GM20000 (cell line): Measurements from ENCODE around the gene TRIM17.

Experiments used
- DNase-seq: peaks from one replicate; pipeline ENCODE4 v3.0.0; 2012; ENCODE audit warnings: low spot score
- TF ChIP-seq, protein P1 (sequence below): IDR thresholded peaks from 2 replicates; pipeline ENCODE4 v1.5.1; 2012; ENCODE audit warnings: mild to moderate bottlenecking, control low read depth; ENCODE audit errors: extremely low read depth, missing control alignments

Gene TRIM17

DNA sequence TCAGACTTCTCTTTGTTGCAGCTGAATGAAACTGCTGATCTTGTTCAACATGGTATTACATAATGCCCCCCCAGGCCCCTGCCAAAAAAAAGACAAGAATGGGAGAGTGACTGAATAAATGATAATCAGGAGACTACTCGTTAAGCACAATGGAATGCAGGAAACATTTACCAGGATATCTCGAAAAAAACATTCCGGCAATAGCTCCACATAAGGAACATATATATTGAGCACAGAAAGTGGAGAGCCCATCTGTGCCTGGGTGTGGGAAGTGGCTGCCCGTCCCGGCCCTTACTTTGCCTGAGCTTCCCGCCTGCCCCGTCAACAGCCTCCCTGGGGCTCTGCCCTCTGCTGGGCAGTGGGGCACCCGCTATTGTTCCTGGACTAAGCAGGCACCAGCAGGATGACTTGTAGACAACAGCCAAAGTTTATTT lies 23.4 kb downstream of the TRIM17 start:
- TF ChIP-seq, protein P1, sequence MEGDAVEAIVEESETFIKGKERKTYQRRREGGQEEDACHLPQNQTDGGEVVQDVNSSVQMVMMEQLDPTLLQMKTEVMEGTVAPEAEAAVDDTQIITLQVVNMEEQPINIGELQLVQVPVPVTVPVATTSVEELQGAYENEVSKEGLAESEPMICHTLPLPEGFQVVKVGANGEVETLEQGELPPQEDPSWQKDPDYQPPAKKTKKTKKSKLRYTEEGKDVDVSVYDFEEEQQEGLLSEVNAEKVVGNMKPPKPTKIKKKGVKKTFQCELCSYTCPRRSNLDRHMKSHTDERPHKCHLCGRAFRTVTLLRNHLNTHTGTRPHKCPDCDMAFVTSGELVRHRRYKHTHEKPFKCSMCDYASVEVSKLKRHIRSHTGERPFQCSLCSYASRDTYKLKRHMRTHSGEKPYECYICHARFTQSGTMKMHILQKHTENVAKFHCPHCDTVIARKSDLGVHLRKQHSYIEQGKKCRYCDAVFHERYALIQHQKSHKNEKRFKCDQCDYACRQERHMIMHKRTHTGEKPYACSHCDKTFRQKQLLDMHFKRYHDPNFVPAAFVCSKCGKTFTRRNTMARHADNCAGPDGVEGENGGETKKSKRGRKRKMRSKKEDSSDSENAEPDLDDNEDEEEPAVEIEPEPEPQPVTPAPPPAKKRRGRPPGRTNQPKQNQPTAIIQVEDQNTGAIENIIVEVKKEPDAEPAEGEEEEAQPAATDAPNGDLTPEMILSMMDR, result no peak
- no peak for DNase-seq

DNA sequence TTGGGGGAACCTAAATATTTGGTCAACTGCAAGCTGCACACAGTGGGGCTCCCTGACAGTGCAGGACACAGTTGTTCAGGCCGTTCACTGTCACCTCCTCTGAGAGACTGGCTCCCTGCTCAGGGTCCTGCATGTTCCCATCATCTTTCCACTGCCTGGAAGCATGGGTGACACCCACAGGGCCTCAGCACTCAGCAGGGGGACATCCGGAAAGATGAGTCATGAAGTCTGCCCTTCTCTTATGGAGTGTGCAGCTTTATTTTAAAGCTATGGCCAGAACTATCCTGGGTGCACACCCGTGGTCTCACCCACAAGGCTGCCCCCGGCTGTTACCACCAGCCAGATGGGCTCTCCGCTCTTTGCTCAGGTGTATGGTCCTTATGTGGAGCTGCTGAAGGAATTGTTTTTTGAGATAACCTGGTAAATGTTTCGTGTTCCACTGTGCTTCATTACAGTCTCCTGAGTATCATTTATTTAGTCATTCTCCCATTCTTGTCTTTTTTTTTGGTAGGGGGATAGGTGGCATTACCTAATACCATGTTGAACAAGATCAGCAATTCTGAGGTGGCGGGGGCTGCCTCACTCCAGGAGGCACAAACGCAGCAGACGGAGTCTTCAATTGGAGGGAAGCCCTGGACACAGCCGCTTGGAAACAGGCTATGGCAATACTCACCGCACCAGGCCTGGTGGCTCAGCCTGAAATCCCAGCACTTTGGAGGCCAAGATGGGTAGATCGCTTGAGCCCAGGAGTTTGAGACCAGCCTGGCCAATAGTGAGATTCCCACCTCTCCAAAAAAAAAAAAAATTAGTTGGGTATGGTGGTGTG lies 24.3 kb downstream of the TRIM17 start:
- TF ChIP-seq, protein P1, result no peak
- no peak for DNase-seq

DNA sequence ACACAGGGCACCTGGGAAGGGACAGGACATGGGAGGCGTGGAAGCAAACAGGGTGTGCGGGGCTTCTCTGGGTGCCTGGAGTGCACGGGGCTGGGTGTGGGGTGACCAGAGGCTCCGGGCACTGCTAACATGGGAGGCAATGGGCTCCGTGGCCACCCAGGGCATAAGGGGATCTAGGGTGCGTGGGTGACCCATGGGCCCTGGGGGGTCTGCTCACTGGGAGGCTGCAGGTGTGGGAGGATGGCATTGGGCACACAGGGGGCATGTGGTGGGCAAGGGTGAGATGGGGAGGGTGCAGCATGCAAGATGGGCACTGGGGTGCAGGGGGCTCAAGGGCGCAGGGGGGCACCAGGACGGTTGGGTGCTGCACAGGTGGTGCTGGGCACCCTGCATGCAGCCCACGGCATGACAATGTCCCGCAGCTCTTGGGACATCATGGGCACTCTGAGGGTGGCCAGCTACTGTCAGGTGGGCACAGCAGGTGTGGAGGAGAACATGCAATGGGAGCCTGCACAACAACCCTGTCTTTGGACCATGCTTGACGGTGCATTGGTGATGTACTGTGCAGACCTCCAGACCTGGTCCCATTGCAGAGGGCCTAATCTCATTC lies 25.1 kb downstream of the TRIM17 start:
- TF ChIP-seq, protein P1, result no peak
- no peak for DNase-seq

DNA sequence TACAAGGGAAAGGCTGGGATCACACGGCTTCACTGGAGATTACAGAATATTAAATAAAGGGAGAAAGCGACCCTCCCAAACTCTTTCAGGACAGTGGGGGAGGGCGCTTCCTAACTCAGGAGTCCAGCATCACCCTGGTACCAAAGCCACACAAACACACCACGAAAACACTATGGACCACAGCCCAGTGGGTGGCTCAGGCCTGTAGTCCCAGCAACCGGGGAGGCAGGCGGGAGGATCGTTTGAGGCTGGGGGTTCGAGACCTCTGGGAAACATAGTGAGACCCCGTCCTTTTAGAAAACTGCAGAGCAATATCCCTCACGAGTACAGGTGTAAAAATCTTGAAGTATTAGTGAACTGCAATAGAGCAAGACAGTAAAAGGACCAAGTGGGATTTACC lies 26.0 kb downstream of the TRIM17 start:
- no peak for DNase-seq
- TF ChIP-seq, protein P1, result no peak

DNA sequence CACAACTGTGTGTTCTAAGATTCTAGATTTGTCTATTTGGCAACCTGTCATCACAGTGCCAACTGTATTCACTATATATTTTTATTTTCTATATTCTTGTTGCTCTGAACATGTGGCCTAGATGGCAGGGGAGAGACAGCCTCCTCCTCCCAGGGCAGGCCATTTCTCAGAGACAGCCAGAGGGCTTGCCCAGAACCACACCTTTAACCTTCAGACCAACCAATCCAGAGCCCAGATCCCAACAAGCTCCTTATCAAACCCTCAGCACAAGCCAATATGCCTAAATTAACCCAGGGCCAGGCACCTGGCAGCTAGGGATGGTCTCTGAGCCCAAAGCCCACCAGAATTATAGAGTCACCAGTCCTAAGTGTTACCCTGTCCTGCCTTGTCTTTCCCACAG lies 29.3 kb downstream of the TRIM17 start:
- TF ChIP-seq, protein P1, result no peak
- DNase-seq, result no peak

DNA sequence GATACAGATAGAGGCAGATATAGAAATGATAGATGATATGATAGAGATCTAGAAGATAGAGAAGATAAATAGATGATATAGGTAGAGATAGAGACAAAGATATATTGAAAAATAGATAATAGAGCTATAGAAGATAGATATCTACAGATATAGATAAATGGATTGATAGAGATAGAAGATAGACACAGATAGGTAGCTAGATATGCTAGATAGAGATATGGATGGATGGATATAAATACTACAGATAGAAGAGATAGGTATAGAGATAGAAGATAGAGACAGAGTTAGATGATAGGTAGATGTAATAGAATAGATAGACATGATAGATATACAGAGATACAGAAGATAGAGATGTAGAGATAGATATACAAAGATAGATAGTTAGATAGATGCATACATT lies 31.4 kb downstream of the TRIM17 start:
- DNase-seq, result no peak
- TF ChIP-seq, protein P1, result no peak

DNA sequence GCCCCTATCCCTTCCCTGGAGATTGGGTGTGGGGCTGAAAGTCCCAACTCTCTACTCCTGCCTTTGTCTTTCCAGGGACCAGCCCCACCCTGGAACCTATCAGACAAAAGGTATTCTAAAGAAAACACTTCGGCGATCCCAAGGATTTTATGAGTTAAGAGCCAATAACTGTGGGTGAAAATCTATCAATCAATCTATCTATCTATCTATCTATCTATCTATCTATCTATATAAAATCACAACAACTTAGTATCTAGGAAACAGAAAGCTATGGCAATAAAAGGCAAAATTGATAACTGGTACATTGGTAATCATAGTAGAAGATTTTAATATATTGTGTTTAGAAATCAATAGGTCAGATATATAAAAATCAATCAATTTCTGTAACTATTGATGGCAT lies 32.9 kb downstream of the TRIM17 start:
- no peak for DNase-seq

More for the DNA sequence above, 32.9 kb downstream of the TRIM17 start:
- TF ChIP-seq, protein P1, result no peak
